ENCODE measurements around the gene SCN4B.

- no peak for TF ChIP-seq TCF12 (IDR thresholded peaks at IDR 0.05; ENCODE audit: low read depth, low read length)
- no peak for TF ChIP-seq GABPA (IDR thresholded peaks at IDR 0.05; ENCODE audit: low read depth)
- TF ChIP-seq ATF2 (IDR thresholded peaks at IDR 0.05; ENCODE audit: low read length) = no peak
- TF ChIP-seq EZH2 (IDR thresholded peaks at IDR 0.05; ENCODE audit: borderline replicate concordance, control insufficient read depth, low read depth, low read length) = no peak
- no peak for TF ChIP-seq CTCF (IDR thresholded peaks at IDR 0.05 in 2 of 3, conservative IDR thresholded peaks at IDR 0.05 in 1 of 3; ENCODE audit: control insufficient read depth in 2 of 3, extremely low read depth in 1 of 3, insufficient read depth in 1 of 3, low read depth in 3 of 3, low read length in 3 of 3)
- TF ChIP-seq MXI1 (IDR thresholded peaks at IDR 0.05; ENCODE audit: low read depth, low read length) = no peak
- TF ChIP-seq SP1 (IDR thresholded peaks at IDR 0.05; ENCODE audit: low read depth, low read length) = no peak
- no peak for TF ChIP-seq CBFB (IDR thresholded peaks at IDR 0.05; ENCODE audit: low read depth)
- no peak for TF ChIP-seq SMC3 (IDR thresholded peaks at IDR 0.05; ENCODE audit: borderline replicate concordance, low read length)
Measured at GRCh38 chr11:118088531-118088930, 64.1 kb downstream of the SCN4B start.

Data from GM12878 (cell line).